A549 (cell line): ENCODE data around the gene MROH7.

Experiments
- EP300 ChIP-seq, 2 experiments: fragments of >200 bp; sonication (Bioruptor Twin); formaldehyde crosslinking; IDR thresholded peaks; 2 replicates in 1 of 2; 3 replicates in 1 of 2; pipeline ENCODE4 v1.6.1; 2016 to 2017
- HOXB13 ChIP-seq: fragments of 250-450 bp; sonication (Bioruptor Pico); IDR thresholded peaks from 2 replicates; pipeline ENCODE4 v1.5.0; 2020; ENCODE audit warnings: low read depth, mild to moderate bottlenecking, moderate library complexity
- JUN ChIP-seq, 2 experiments: fragments of >200 bp; sonication (Bioruptor Twin); formaldehyde crosslinking; IDR thresholded peaks; 2 replicates in 1 of 2; 3 replicates in 1 of 2; pipeline ENCODE4 v1.6.1; 2016 to 2017
- PHF8 ChIP-seq: fragments of 200-600 bp; sonication (generic); IDR thresholded peaks from 2 replicates; pipeline ENCODE4 v1.6.1; 2016; ENCODE audit warnings: low read depth, mild to moderate bottlenecking, antibody characterized with exemption, moderate library complexity, borderline replicate concordance
- TFCP2L1 ChIP-seq: fragments of 250-450 bp; sonication (Bioruptor Pico); IDR thresholded peaks from 2 replicates; pipeline ENCODE4 v1.5.0; 2021; ENCODE audit warnings: mild to moderate bottlenecking
- TF ChIP-seq, protein P1 (sequence below): fragments of >200 bp; sonication (Bioruptor Twin); formaldehyde crosslinking; IDR thresholded peaks from 3 replicates; pipeline ENCODE4 v1.5.1; 2016
- TF ChIP-seq, protein P2 (sequence below): fragments of 150-350 bp; IDR thresholded peaks from 2 replicates; pipeline ENCODE4 v1.6.1; 2014; ENCODE audit warnings: low read depth, mild to moderate bottlenecking, low read length

GRCh38 chr1:54595956-54596498 is 45.6 kb upstream of the MROH7 start:
- TF ChIP-seq EP300 (IDR thresholded peaks at IDR 0.05), result no peak
- TF ChIP-seq TFCP2L1 (CRISPR knock-in tag), result no peak
- TF ChIP-seq, protein P1, sequence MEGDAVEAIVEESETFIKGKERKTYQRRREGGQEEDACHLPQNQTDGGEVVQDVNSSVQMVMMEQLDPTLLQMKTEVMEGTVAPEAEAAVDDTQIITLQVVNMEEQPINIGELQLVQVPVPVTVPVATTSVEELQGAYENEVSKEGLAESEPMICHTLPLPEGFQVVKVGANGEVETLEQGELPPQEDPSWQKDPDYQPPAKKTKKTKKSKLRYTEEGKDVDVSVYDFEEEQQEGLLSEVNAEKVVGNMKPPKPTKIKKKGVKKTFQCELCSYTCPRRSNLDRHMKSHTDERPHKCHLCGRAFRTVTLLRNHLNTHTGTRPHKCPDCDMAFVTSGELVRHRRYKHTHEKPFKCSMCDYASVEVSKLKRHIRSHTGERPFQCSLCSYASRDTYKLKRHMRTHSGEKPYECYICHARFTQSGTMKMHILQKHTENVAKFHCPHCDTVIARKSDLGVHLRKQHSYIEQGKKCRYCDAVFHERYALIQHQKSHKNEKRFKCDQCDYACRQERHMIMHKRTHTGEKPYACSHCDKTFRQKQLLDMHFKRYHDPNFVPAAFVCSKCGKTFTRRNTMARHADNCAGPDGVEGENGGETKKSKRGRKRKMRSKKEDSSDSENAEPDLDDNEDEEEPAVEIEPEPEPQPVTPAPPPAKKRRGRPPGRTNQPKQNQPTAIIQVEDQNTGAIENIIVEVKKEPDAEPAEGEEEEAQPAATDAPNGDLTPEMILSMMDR, result no peak
- TF ChIP-seq PHF8, result no peak
- TF ChIP-seq HOXB13 (CRISPR knock-in tag), result no peak
- TF ChIP-seq, protein P2, sequence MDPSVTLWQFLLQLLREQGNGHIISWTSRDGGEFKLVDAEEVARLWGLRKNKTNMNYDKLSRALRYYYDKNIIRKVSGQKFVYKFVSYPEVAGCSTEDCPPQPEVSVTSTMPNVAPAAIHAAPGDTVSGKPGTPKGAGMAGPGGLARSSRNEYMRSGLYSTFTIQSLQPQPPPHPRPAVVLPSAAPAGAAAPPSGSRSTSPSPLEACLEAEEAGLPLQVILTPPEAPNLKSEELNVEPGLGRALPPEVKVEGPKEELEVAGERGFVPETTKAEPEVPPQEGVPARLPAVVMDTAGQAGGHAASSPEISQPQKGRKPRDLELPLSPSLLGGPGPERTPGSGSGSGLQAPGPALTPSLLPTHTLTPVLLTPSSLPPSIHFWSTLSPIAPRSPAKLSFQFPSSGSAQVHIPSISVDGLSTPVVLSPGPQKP, result no peak
- TF ChIP-seq JUN (IDR thresholded peaks at IDR 0.05), result no peak
